HCT116 (cell line): ENCODE measurements around the gene RERG. TPM values are rescaled to one million over a fixed set of nuclear protein-coding genes. Genes with fewer than 3 reads are reported as not detected.

ENCODE experiments used
- ATAC-seq: fragments of 200-7000 bp; cut with Tn5 transposase; 2 replicates; pipeline ENCODE4 v1.9.1; 2020; ENCODE audit warnings: mild to moderate bottlenecking, moderate library complexity
- BruUV-seq: library from RNA; stranded (reverse); fragments of 400-500 nt; replicated peaks from 2 replicates; lab custom pipeline; 2021; lab: Mats Ljungman, UMichigan
- CTCF ChIA-PET: fragments of 300-600 bp; sonication (Branson Sonifier 250); formaldehyde crosslinking; loops from one replicate; lab custom pipeline; 2021; ENCODE audit warnings: antibody characterized with exemption; lab: Charles Lee
- POLR2A ChIA-PET: fragments of 300-600, 350-600 bp; sonication (Branson Sonifier 250); formaldehyde crosslinking; loops from one replicate; lab custom pipeline; 2021; ENCODE audit warnings: antibody characterized with exemption; lab: Charles Lee
- RAD21 ChIA-PET, 2 experiments: fragments of 300-600 bp; sonication (Branson Sonifier 250); formaldehyde crosslinking; loops; one replicate each; lab custom pipeline; 2023; ENCODE audit warnings: low total read pairs in 2 of 2; ENCODE audit not compliant: uncharacterized antibody in 2 of 2, unreplicated experiment in 2 of 2, low non-redundant PET in 1 of 2; lab: Charles Lee
- DNase-seq: peaks from one replicate; pipeline ENCODE4 v3.0.0-alpha.2; 2010; ENCODE audit warnings: low read depth, low spot score
- H2AFZ ChIP-seq: fragments of 200-600 bp; shearing (Covaris generic), sonication (generic); 2 replicates; pipeline ENCODE4 v1.6.1; 2017; ENCODE audit warnings: low read depth, mixed run types, mixed read lengths, antibody characterized with exemption, low read length; ENCODE audit not compliant: poor library complexity, severe bottlenecking
- H3K27ac ChIP-seq: 2 replicates; pipeline ENCODE4 v1.5.1; 2012; ENCODE audit warnings: low read depth, low read length
- H3K27me3 ChIP-seq: fragments of 200-600 bp; sonication (generic); 2 replicates; pipeline ENCODE4 v1.6.1; 2016; ENCODE audit warnings: mixed run types, low read length, mixed read lengths; ENCODE audit not compliant: insufficient read depth
- H3K36me3 ChIP-seq, 2 experiments: fragments of 200-500 bp in 1 of 2; fragments of 200-600 bp in 1 of 2; sonication (Bioruptor generic) in 1 of 2; sonication (generic) in 1 of 2; 2 replicates each; pipeline versions ENCODE4 v1.5.1 to v1.6.1; 2014 to 2016; ENCODE audit warnings: low read length in 2 of 2, inconsistent platforms in 1 of 2, mixed read lengths in 1 of 2, mixed run types in 1 of 2; ENCODE audit not compliant: insufficient read depth in 2 of 2, control insufficient read depth in 1 of 2
- H3K4me1 ChIP-seq, 2 experiments: fragments of 200-600 bp in 1 of 2; sonication (generic) in 1 of 2; 2 replicates each; pipeline versions ENCODE4 v1.5.1 to v1.6.1; 2012 to 2017; ENCODE audit warnings: low read length in 2 of 2, inconsistent platforms in 1 of 2, mild to moderate bottlenecking in 1 of 2, mixed read lengths in 1 of 2, mixed run types in 1 of 2, moderate library complexity in 1 of 2; ENCODE audit not compliant: insufficient read depth in 2 of 2, control insufficient read depth in 1 of 2
- H3K4me2 ChIP-seq: fragments of 200-600 bp; sonication (generic); 2 replicates; pipeline ENCODE4 v1.6.1; 2017; ENCODE audit warnings: mixed run types, low read length, mixed read lengths
- H3K4me3 ChIP-seq, 2 experiments: fragments of 200-600 bp in 1 of 2; sonication (generic) in 1 of 2; replicated peaks in 1 of 2; 2 replicates each; pipeline ENCODE4 v1.5.1; 2011 to 2016; ENCODE audit warnings: low read length in 2 of 2, control low read depth in 1 of 2, low read depth in 1 of 2, mild to moderate bottlenecking in 1 of 2, mixed read lengths in 1 of 2, mixed run types in 1 of 2
- H3K79me2 ChIP-seq: fragments of 200-600 bp; sonication (generic); 2 replicates; pipeline ENCODE4 v1.6.1; 2017; ENCODE audit warnings: mild to moderate bottlenecking, mixed run types, low read length, moderate library complexity, mixed read lengths; ENCODE audit not compliant: insufficient read depth
- H3K9ac ChIP-seq: fragments of 200-600 bp; sonication (generic); 2 replicates; pipeline ENCODE4 v1.6.1; 2016; ENCODE audit warnings: low read length, mixed read lengths
- H3K9me2 ChIP-seq: fragments of 200-600 bp; sonication (generic), shearing (Covaris generic); 2 replicates; pipeline ENCODE4 v1.6.1; 2017; ENCODE audit warnings: mixed run types, mild to moderate bottlenecking, moderate library complexity; ENCODE audit not compliant: insufficient read depth
- H3K9me3 ChIP-seq, 2 experiments: fragments of 200-500 bp in 1 of 2; fragments of 200-600 bp in 1 of 2; sonication (Bioruptor generic) in 1 of 2; sonication (generic) in 1 of 2; 2 replicates each; pipeline ENCODE4 v1.6.1; 2014 to 2017; ENCODE audit warnings: low read length in 2 of 2, mixed read lengths in 2 of 2, inconsistent platforms in 1 of 2, low read depth in 1 of 2, mild to moderate bottlenecking in 1 of 2, mixed run types in 1 of 2, moderate library complexity in 1 of 2; ENCODE audit not compliant: control insufficient read depth in 1 of 2, insufficient read depth in 1 of 2
- H4K20me1 ChIP-seq: fragments of 200-600 bp; sonication (generic), shearing (Covaris generic); 2 replicates; pipeline ENCODE4 v1.6.1; 2017; ENCODE audit warnings: mixed run types, mild to moderate bottlenecking, moderate library complexity; ENCODE audit not compliant: insufficient read depth
- CEBPB ChIP-seq: IDR thresholded peaks from 2 replicates; pipeline ENCODE4 v1.6.1; 2012; ENCODE audit warnings: low read depth
- ELF1 ChIP-seq: IDR thresholded peaks from 2 replicates; pipeline ENCODE4 v1.6.1; 2012; ENCODE audit warnings: low read depth, borderline replicate concordance
- EZH2phosphoT487 ChIP-seq: fragments of 200-600 bp; IDR thresholded peaks from 2 replicates; pipeline ENCODE4 v1.6.1; 2018; ENCODE audit warnings: antibody characterized with exemption, borderline replicate concordance
- FOSL1 ChIP-seq: IDR thresholded peaks from 2 replicates; pipeline ENCODE4 v1.6.1; 2012; ENCODE audit warnings: low read depth
- POLR2A ChIP-seq: IDR thresholded peaks from 2 replicates; pipeline ENCODE4 v1.7.0; 2011; ENCODE audit warnings: borderline replicate concordance; ENCODE audit not compliant: insufficient read depth, insufficient read length; ENCODE audit errors: extremely low read depth
- RAD21 ChIP-seq: IDR thresholded peaks from 2 replicates; pipeline ENCODE4 v1.6.1; 2012; ENCODE audit warnings: low read depth, mild to moderate bottlenecking
- TCF7L2 ChIP-seq: IDR thresholded peaks from 2 replicates; pipeline ENCODE4 v1.7.0; 2011; ENCODE audit warnings: borderline replicate concordance, inconsistent platforms; ENCODE audit not compliant: insufficient read depth, insufficient read length; ENCODE audit errors: extremely low read depth
- intact Hi-C: fragments of 100-400 bp; cut with micrococcal nuclease; formaldehyde crosslinking; loops from 2 replicates; pipeline ENCODE4 v1.10.0; 2022
- total RNA-seq: library from RNA; stranded (reverse); gene quantifications from one replicate; pipeline ENCODE4 v1.2.1, GENCODE V29; 2021; ENCODE audit not compliant: unreplicated experiment
- TF ChIP-seq, protein P1 (sequence below): IDR thresholded peaks from 2 replicates; pipeline ENCODE4 v1.6.1; 2012
- TF ChIP-seq, protein P2 (sequence below): IDR thresholded peaks from 2 replicates; pipeline ENCODE4 v1.6.1; 2012; ENCODE audit warnings: low read depth

RERG gene
- total RNA-seq, 1 experiment from 2014 or later: not detected

DNA sequence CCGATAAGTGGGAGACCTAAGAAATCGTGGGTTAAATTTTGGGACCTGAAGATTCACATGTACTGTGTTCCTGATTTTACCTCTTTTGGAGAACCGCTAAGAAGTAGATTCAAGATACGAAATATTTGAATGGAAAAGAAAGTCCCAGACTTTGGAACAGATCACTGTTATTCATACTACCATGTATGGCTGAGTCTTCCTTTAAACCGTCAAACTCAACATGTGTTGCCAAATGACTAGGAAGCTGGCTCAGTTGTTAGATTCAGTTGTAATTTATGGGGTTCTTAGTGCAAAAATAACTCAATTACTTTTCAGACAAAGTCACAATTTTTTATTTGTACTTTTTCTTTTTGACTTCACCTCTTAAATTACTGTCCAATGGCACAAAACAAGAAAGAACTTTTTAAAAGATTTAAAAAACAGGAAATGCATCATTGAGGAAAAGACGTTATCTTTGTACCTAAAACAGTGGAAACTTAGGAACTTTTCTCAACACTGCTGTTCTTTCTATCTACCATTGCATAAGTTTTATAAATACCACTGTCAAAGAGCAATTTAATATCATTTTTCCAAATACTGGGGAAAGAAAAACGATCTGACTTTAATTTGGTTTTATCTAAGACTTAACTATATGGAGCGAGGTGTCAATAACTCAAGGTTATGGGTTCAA, 15.7 kb downstream of the RERG start:
- ChIA-PET CTCF (no interaction called here), RAD21 (no interaction called here), POLR2A (no interaction called here)
- H3K4me2 ChIP-seq: no peak overlapping the region
- no peaks in the 10 kb centered on the region for H4K20me1 ChIP-seq
- no peak overlapping the region for H3K9ac ChIP-seq
- no peak for TF ChIP-seq EZH2phosphoT487
- TF ChIP-seq CEBPB: no peak
- TF ChIP-seq RAD21: no peak
- TF ChIP-seq, protein P1, sequence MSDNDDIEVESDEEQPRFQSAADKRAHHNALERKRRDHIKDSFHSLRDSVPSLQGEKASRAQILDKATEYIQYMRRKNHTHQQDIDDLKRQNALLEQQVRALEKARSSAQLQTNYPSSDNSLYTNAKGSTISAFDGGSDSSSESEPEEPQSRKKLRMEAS: no peak
- TF ChIP-seq POLR2A: no peak
- no peak for TF ChIP-seq TCF7L2
- no peak for TF ChIP-seq FOSL1
- DNase-seq (no peak), ATAC-seq (no peak)
- no peaks in the 10 kb centered on the region for H3K79me2 ChIP-seq
- H3K36me3 ChIP-seq: no peaks in the 10 kb centered on the region
- H3K27me3 ChIP-seq: 0 out of 2 replicates have a peak, but pooled peaks cover 8% of the 10 kb centered on the region
- H3K27ac ChIP-seq: no peak overlapping the region
- H3K9me3 ChIP-seq: no peaks in the 10 kb centered on the region
- no peak overlapping the region for H3K4me3 ChIP-seq
- no peaks in the 10 kb centered on the region for H3K9me2 ChIP-seq
- BruUV-seq: no TSS peak
- no peaks in the 10 kb centered on the region for H3K4me1 ChIP-seq
- intact Hi-C loops: no loop called here
- no peak overlapping the region for H2AFZ ChIP-seq

DNA sequence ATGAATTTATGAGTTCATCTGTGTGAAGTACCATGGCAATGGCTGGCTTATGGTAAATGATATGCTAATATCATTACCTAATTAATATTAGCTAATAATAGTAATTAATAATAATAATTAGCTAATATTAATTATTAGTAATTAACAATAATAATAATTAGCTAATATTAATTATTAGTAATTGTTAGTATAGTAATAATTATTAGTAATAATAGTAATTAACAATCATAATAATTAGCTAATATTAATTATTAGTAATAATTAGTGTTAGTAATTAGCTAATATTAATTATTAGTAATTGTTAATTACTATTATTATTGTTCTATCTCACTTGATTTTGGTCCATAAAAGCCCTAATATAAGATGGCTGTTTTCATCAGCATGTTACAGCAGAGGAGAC, 19.8 kb downstream of the RERG start:
- no peaks in the 10 kb centered on the region for H3K79me2 ChIP-seq
- H3K27ac ChIP-seq: no peak overlapping the region
- RAD21 ChIA-PET: no interaction called here
- no peaks in the 10 kb centered on the region for H3K27me3 ChIP-seq
- H3K36me3 ChIP-seq: no peaks in the 10 kb centered on the region
- no peaks in the 10 kb centered on the region for H3K9me2 ChIP-seq
- POLR2A ChIA-PET: no interaction called here
- BruUV-seq: no TSS peak
- no peaks in the 10 kb centered on the region for H3K4me1 ChIP-seq
- CTCF ChIA-PET: no interaction called here
- H3K9ac ChIP-seq: no peak overlapping the region
- intact Hi-C loops: no loop called here
- no peaks in the 10 kb centered on the region for H4K20me1 ChIP-seq
- H3K9me3 ChIP-seq: no peaks in the 10 kb centered on the region
- TF ChIP-seq ELF1 (no peak), EZH2phosphoT487 (no peak)
- TF ChIP-seq, protein P2, sequence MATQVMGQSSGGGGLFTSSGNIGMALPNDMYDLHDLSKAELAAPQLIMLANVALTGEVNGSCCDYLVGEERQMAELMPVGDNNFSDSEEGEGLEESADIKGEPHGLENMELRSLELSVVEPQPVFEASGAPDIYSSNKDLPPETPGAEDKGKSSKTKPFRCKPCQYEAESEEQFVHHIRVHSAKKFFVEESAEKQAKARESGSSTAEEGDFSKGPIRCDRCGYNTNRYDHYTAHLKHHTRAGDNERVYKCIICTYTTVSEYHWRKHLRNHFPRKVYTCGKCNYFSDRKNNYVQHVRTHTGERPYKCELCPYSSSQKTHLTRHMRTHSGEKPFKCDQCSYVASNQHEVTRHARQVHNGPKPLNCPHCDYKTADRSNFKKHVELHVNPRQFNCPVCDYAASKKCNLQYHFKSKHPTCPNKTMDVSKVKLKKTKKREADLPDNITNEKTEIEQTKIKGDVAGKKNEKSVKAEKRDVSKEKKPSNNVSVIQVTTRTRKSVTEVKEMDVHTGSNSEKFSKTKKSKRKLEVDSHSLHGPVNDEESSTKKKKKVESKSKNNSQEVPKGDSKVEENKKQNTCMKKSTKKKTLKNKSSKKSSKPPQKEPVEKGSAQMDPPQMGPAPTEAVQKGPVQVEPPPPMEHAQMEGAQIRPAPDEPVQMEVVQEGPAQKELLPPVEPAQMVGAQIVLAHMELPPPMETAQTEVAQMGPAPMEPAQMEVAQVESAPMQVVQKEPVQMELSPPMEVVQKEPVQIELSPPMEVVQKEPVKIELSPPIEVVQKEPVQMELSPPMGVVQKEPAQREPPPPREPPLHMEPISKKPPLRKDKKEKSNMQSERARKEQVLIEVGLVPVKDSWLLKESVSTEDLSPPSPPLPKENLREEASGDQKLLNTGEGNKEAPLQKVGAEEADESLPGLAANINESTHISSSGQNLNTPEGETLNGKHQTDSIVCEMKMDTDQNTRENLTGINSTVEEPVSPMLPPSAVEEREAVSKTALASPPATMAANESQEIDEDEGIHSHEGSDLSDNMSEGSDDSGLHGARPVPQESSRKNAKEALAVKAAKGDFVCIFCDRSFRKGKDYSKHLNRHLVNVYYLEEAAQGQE: no peak
- DNase-seq (no peak), ATAC-seq (no peak)
- H3K4me2 ChIP-seq: no peak overlapping the region
- no peak overlapping the region for H2AFZ ChIP-seq
- no peak overlapping the region for H3K4me3 ChIP-seq
